Liver (tissue), 3 donors: Measurements from ENCODE around the gene IFIT5.

Experiments
- CTCF ChIP-seq: fragments of 150-350 bp; IDR thresholded peaks from 2 replicates; pipeline ENCODE4 v1.5.1; 2017; ENCODE audit warnings: improper control_type of control experiment, low read depth, low read length; ENCODE audit not compliant: missing input control
- GABPA ChIP-seq, 2 donors: IDR thresholded peaks in 1 of 2; conservative IDR thresholded peaks in 1 of 2; 2 replicates each; pipeline ENCODE4 v1.6.1; 2016; ENCODE audit warnings: antibody characterized with exemption in 2 of 2, mild to moderate bottlenecking in 1 of 2, moderate library complexity in 1 of 2
- HNF4G ChIP-seq: IDR thresholded peaks from 2 replicates; pipeline ENCODE4 v1.6.1; 2016; ENCODE audit warnings: antibody characterized with exemption
- JUND ChIP-seq, 2 donors: IDR thresholded peaks; 2 replicates each; pipeline ENCODE4 v1.6.1; 2016; ENCODE audit warnings: antibody characterized with exemption in 2 of 2
- MAX ChIP-seq: IDR thresholded peaks from 2 replicates; pipeline ENCODE4 v1.6.1; 2016; ENCODE audit warnings: antibody characterized with exemption
- RAD21 ChIP-seq, 2 donors: IDR thresholded peaks; 2 replicates each; pipeline ENCODE4 v1.6.1; 2016; ENCODE audit warnings: antibody characterized with exemption in 2 of 2, mild to moderate bottlenecking in 2 of 2
- REST ChIP-seq: IDR thresholded peaks from 2 replicates; pipeline ENCODE4 v1.6.1; 2016; ENCODE audit warnings: antibody characterized with exemption, mild to moderate bottlenecking
- TAF1 ChIP-seq: conservative IDR thresholded peaks from 2 replicates; pipeline ENCODE4 v1.6.1; 2016; ENCODE audit warnings: antibody characterized with exemption, mild to moderate bottlenecking
- YY1 ChIP-seq: IDR thresholded peaks from 2 replicates; pipeline ENCODE4 v1.6.1; 2016; ENCODE audit warnings: antibody characterized with exemption, mild to moderate bottlenecking
- ZBTB33 ChIP-seq: IDR thresholded peaks from 2 replicates; pipeline ENCODE4 v1.6.1; 2016; ENCODE audit warnings: antibody characterized with exemption
- donor health status: healthy.
- donor health status: healthy.

GRCh38 chr10:89371079-89371478, 43.3 kb upstream of the IFIT5 start:
- TF ChIP-seq CTCF (no peak), RAD21 (IDR thresholded peaks at IDR 0.05) (no peak), REST (no peak), ZBTB33 (no peak), TAF1 (no peak), YY1 (no peak), MAX (no peak), JUND (IDR thresholded peaks at IDR 0.05) (no peak), HNF4G (no peak), GABPA (IDR thresholded peaks at IDR 0.05 in 1 of 2, conservative IDR thresholded peaks at IDR 0.05 in 1 of 2) (no peak)
